ENCODE data around the gene SH2D2A.

The SH2D2A gene

GRCh38 chr1:156860113-156860627 lies 43.5 kb upstream of the SH2D2A start:
- peak; percentile 87 for DNase-seq (ENCODE audit: insufficient read length, low spot score)
- no peak for TF ChIP-seq PAX5 (IDR thresholded peaks at IDR 0.05; ENCODE audit: insufficient read depth, low read length, severe bottlenecking)
- TF ChIP-seq SPI1 (IDR thresholded peaks at IDR 0.05; ENCODE audit: low read depth, low read length) = no peak
- TF ChIP-seq POLR2AphosphoS5 (IDR thresholded peaks at IDR 0.05; ENCODE audit: low read depth, low read length) = no peak
- no peak for TF ChIP-seq POLR2A (IDR thresholded peaks at IDR 0.05; ENCODE audit: low read depth, low read length)
- no peak for TF ChIP-seq TAF1 (IDR thresholded peaks at IDR 0.05; ENCODE audit: low read depth, low read length)
- no peak for TF ChIP-seq POU2F2 (IDR thresholded peaks at IDR 0.05; ENCODE audit: low read depth, low read length)
- FAIRE-seq = peak; percentile 13

GRCh38 chr1:156859523-156860112 lies 43.0 kb upstream of the SH2D2A start:
- no peak for FAIRE-seq
- DNase-seq (ENCODE audit: insufficient read length, low spot score) = peak; percentile 61
- TF ChIP-seq POU2F2 (IDR thresholded peaks at IDR 0.05; ENCODE audit: low read depth, low read length) = no peak
- no peak for TF ChIP-seq TAF1 (IDR thresholded peaks at IDR 0.05; ENCODE audit: low read depth, low read length)
- no peak for TF ChIP-seq SPI1 (IDR thresholded peaks at IDR 0.05; ENCODE audit: low read depth, low read length)
- no peak for TF ChIP-seq POLR2AphosphoS5 (IDR thresholded peaks at IDR 0.05; ENCODE audit: low read depth, low read length)
- no peak for TF ChIP-seq POLR2A (IDR thresholded peaks at IDR 0.05; ENCODE audit: low read depth, low read length)
- no peak for TF ChIP-seq PAX5 (IDR thresholded peaks at IDR 0.05; ENCODE audit: insufficient read depth, low read length, severe bottlenecking)

- no peak for TF ChIP-seq POLR2A (IDR thresholded peaks at IDR 0.05; ENCODE audit: low read depth, low read length)
- no peak for TF ChIP-seq SPI1 (IDR thresholded peaks at IDR 0.05; ENCODE audit: low read depth, low read length)
- no peak for TF ChIP-seq TAF1 (IDR thresholded peaks at IDR 0.05; ENCODE audit: low read depth, low read length)
- TF ChIP-seq PAX5 (IDR thresholded peaks at IDR 0.05; ENCODE audit: insufficient read depth, low read length, severe bottlenecking) = no peak
- TF ChIP-seq POLR2AphosphoS5 (IDR thresholded peaks at IDR 0.05; ENCODE audit: low read depth, low read length) = no peak
- TF ChIP-seq POU2F2 (IDR thresholded peaks at IDR 0.05; ENCODE audit: low read depth, low read length) = no peak
- FAIRE-seq = no peak
- no peak for DNase-seq (ENCODE audit: insufficient read length, low spot score)
Measured at GRCh38 chr1:156858959-156859522, 42.4 kb upstream of the SH2D2A start, which contains the start of gene INSRR. Gene INSRR (minus strand): TSS chr1:156859117. CDS start chr1:156858621, 496 bp downstream.

GRCh38 chr1:156858555-156858956 lies 41.9 kb upstream of the SH2D2A start:
- TF ChIP-seq POLR2AphosphoS5 (IDR thresholded peaks at IDR 0.05; ENCODE audit: low read depth, low read length) (no peak), POU2F2 (IDR thresholded peaks at IDR 0.05; ENCODE audit: low read depth, low read length) (no peak), TAF1 (IDR thresholded peaks at IDR 0.05; ENCODE audit: low read depth, low read length) (no peak), POLR2A (IDR thresholded peaks at IDR 0.05; ENCODE audit: low read depth, low read length) (no peak), PAX5 (IDR thresholded peaks at IDR 0.05; ENCODE audit: insufficient read depth, low read length, severe bottlenecking) (no peak), SPI1 (IDR thresholded peaks at IDR 0.05; ENCODE audit: low read depth, low read length) (no peak)
- DNase-seq (ENCODE audit: insufficient read length, low spot score) = no peak
- no peak for FAIRE-seq

- FAIRE-seq = no peak
- no peak for TF ChIP-seq POLR2AphosphoS5 (IDR thresholded peaks at IDR 0.05; ENCODE audit: low read depth, low read length)
- TF ChIP-seq TAF1 (IDR thresholded peaks at IDR 0.05; ENCODE audit: low read depth, low read length) = no peak
- TF ChIP-seq PAX5 (IDR thresholded peaks at IDR 0.05; ENCODE audit: insufficient read depth, low read length, severe bottlenecking) = no peak
- TF ChIP-seq POU2F2 (IDR thresholded peaks at IDR 0.05; ENCODE audit: low read depth, low read length) = no peak
- TF ChIP-seq POLR2A (IDR thresholded peaks at IDR 0.05; ENCODE audit: low read depth, low read length) = no peak
- TF ChIP-seq SPI1 (IDR thresholded peaks at IDR 0.05; ENCODE audit: low read depth, low read length) = no peak
- DNase-seq (ENCODE audit: insufficient read length, low spot score) = no peak
Measured at GRCh38 chr1:156857532-156857931, 40.9 kb upstream of the SH2D2A start.

GRCh38 chr1:156856282-156856785 lies 39.7 kb upstream of the SH2D2A start:
- peak; percentile 68 for TF ChIP-seq SPI1 (IDR thresholded peaks at IDR 0.05; ENCODE audit: low read depth, low read length)
- TF ChIP-seq TAF1 (IDR thresholded peaks at IDR 0.05; ENCODE audit: low read depth, low read length) = no peak
- DNase-seq (ENCODE audit: insufficient read length, low spot score) = no peak
- no peak for FAIRE-seq

- DNase-seq (ENCODE audit: insufficient read length, low spot score) (no peak), FAIRE-seq (no peak)
- TF ChIP-seq POLR2AphosphoS5 (IDR thresholded peaks at IDR 0.05; ENCODE audit: low read depth, low read length) (no peak), POU2F2 (IDR thresholded peaks at IDR 0.05; ENCODE audit: low read depth, low read length) (no peak), TAF1 (IDR thresholded peaks at IDR 0.05; ENCODE audit: low read depth, low read length) (no peak), POLR2A (IDR thresholded peaks at IDR 0.05; ENCODE audit: low read depth, low read length) (no peak)
Measured at GRCh38 chr1:156854634-156855033, 38.0 kb upstream of the SH2D2A start.

GRCh38 chr1:156853761-156854160 lies 37.1 kb upstream of the SH2D2A start:
- FAIRE-seq (no peak), DNase-seq (ENCODE audit: insufficient read length, low spot score) (no peak)
- TF ChIP-seq POU2F2 (IDR thresholded peaks at IDR 0.05; ENCODE audit: low read depth, low read length) (no peak), TAF1 (IDR thresholded peaks at IDR 0.05; ENCODE audit: low read depth, low read length) (no peak), PAX5 (IDR thresholded peaks at IDR 0.05; ENCODE audit: insufficient read depth, low read length, severe bottlenecking) (no peak), SPI1 (IDR thresholded peaks at IDR 0.05; ENCODE audit: low read depth, low read length) (no peak), POLR2AphosphoS5 (IDR thresholded peaks at IDR 0.05; ENCODE audit: low read depth, low read length) (no peak), POLR2A (IDR thresholded peaks at IDR 0.05; ENCODE audit: low read depth, low read length) (no peak)

GRCh38 chr1:156852418-156852874 lies 35.8 kb upstream of the SH2D2A start:
- FAIRE-seq = no peak
- TF ChIP-seq TAF1 (IDR thresholded peaks at IDR 0.05; ENCODE audit: low read depth, low read length) (no peak), POLR2AphosphoS5 (IDR thresholded peaks at IDR 0.05; ENCODE audit: low read depth, low read length) (no peak), POU2F2 (IDR thresholded peaks at IDR 0.05; ENCODE audit: low read depth, low read length) (no peak), PAX5 (IDR thresholded peaks at IDR 0.05; ENCODE audit: insufficient read depth, low read length, severe bottlenecking) (no peak), SPI1 (IDR thresholded peaks at IDR 0.05; ENCODE audit: low read depth, low read length) (no peak), POLR2A (IDR thresholded peaks at IDR 0.05; ENCODE audit: low read depth, low read length) (no peak)
- DNase-seq (ENCODE audit: insufficient read length, low spot score) = no peak
